GM21529 (cell line): Measurements from ENCODE around the gene WDFY1.
"Not testable (repeated sequence)": the region's sequence is repeated elsewhere in the genome, so short reads cannot be mapped to it uniquely, and the experiment has no call there.

Experiments used
- ATAC-seq: cut with Tn5 transposase; IDR thresholded peaks from one replicate; pipeline ENCODE4 v1.9.1; 2021; ENCODE audit not compliant: unreplicated experiment

Gene WDFY1

GRCh38 chr2:223957092-223957851 lies 12.1 kb upstream of the WDFY1 start, which contains the start of gene MRPL44:
MRPL44 (plus strand) TSS chr2:223957463; CDS start chr2:223957473, 10 bp downstream.
- peak; percentile 84 for ATAC-seq

- ATAC-seq: peak; percentile 31
These were observed 11.2 kb upstream of the WDFY1 start for GRCh38 chr2:223956300-223956699.

GRCh38 chr2:223954401-223954800 lies 9.3 kb upstream of the WDFY1 start:
- ATAC-seq: no peak

GRCh38 chr2:223952280-223952968 lies 7.3 kb upstream of the WDFY1 start:
- peak; percentile 59 for ATAC-seq

- ATAC-seq: no peak
These were observed 5.6 kb upstream of the WDFY1 start for GRCh38 chr2:223950448-223951347.

- no peak for ATAC-seq
These were observed 4.2 kb upstream of the WDFY1 start for GRCh38 chr2:223949241-223949840.

GRCh38 chr2:223947711-223948205 lies 2.6 kb upstream of the WDFY1 start:
- no peak for ATAC-seq

- ATAC-seq: no peak
These were observed 620 bp upstream of the WDFY1 start for GRCh38 chr2:223945755-223946154.

GRCh38 chr2:223944166-223944702 lies 901 bp downstream of the WDFY1 start:
- peak; percentile 17 for ATAC-seq

GRCh38 chr2:223943561-223944008 lies 1.6 kb downstream of the WDFY1 start:
- no peak for ATAC-seq

- ATAC-seq: no peak
These were observed 2.0 kb downstream of the WDFY1 start for GRCh38 chr2:223943135-223943534.

GRCh38 chr2:223941579-223942277 lies 3.4 kb downstream of the WDFY1 start:
- peak; percentile 48 for ATAC-seq

GRCh38 chr2:223939438-223939837 lies 5.7 kb downstream of the WDFY1 start:
- not testable (repeated sequence) for ATAC-seq

GRCh38 chr2:223937535-223937934 lies 7.6 kb downstream of the WDFY1 start:
- ATAC-seq: no peak

GRCh38 chr2:223936862-223937326 lies 8.2 kb downstream of the WDFY1 start:
- ATAC-seq: no peak

- no peak for ATAC-seq
These were observed 9.5 kb downstream of the WDFY1 start for GRCh38 chr2:223935459-223936125.

GRCh38 chr2:223934870-223935269 lies 10.3 kb downstream of the WDFY1 start:
- ATAC-seq: no peak

- no peak for ATAC-seq
These were observed 12.0 kb downstream of the WDFY1 start for GRCh38 chr2:223932816-223933800.
